Cardiac muscle cell (in vitro differentiated cells and primary cell): ENCODE results near the gene SIRPD. TPM values are rescaled to one million over a fixed set of nuclear protein-coding genes. Genes with fewer than 3 reads are reported as not detected.

Source experiments
- DNase-seq, 2 donors: peaks; one replicate each; pipeline versions ENCODE4 v3.0.0 to v3.0.0-alpha.2; 2010 to 2017; ENCODE audit warnings: low read depth in 1 of 2, low spot score in 1 of 2
- H3K27ac ChIP-seq: fragments of 200-600 bp; sonication (generic); 2 replicates; pipeline ENCODE4 v1.5.1; 2016
- H3K27me3 ChIP-seq: fragments of 200-600 bp; sonication (generic); 2 replicates; pipeline ENCODE4 v1.6.0; 2016; ENCODE audit warnings: control low read depth
- H3K36me3 ChIP-seq: fragments of 200-600 bp; sonication (generic); 2 replicates; pipeline ENCODE4 v1.5.1; 2016; ENCODE audit warnings: control low read depth
- H3K4me1 ChIP-seq: fragments of 200-600 bp; sonication (generic); 2 replicates; pipeline ENCODE4 v1.8.1; 2017; ENCODE audit warnings: low read depth, mild to moderate bottlenecking, mixed run types
- H3K4me3 ChIP-seq: fragments of 200-600 bp; sonication (generic); 2 replicates; pipeline ENCODE4 v1.5.1; 2016; ENCODE audit warnings: mild to moderate bottlenecking
- H3K9me3 ChIP-seq: fragments of 200-600 bp; sonication (generic); 2 replicates; pipeline ENCODE4 v1.5.1; 2017; ENCODE audit warnings: low read depth, mild to moderate bottlenecking, control low read depth
- polyA plus RNA-seq: library from polyadenylated mRNA; unstranded; fragments of >200 nt; fragmentation: Nextera tagmentation; extraction: Ambion mirVana; gene quantifications from 2 replicates; pipeline ENCODE4 v1.2.1, GENCODE V29; 2016
- total RNA-seq: library from RNA; depleted of rRNA; stranded (reverse); fragments of >200 nt; gene quantifications from 2 replicates; pipeline ENCODE4 v1.2.3, GENCODE V29; 2016
- TF ChIP-seq, protein P1 (sequence below): IDR thresholded peaks from 2 replicates; pipeline ENCODE4 v1.5.1; 2012; ENCODE audit warnings: low read depth, mild to moderate bottlenecking, low read length

Gene SIRPD
- total and polyA plus RNA-seq, 2 experiments from 2014 or later, result not detected

DNA sequence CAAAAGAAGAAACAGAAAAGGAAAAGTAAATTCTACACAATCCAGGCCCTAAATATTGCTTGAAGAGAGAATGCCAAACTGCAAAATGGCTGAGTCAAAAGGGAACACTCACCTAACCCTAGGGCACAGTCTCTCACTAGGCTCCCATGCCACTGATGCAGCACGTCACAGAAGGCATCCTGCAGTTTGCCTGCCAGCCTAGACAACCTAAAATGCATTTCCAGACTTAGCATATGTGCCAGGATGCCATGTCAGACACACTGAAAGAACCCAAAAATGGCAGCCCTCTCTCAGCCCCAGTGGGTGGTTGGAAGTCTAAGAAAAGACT lies 10.6 kb upstream of the SIRPD start:
- no peak overlapping the region for H3K27ac ChIP-seq
- TF ChIP-seq, protein P1, sequence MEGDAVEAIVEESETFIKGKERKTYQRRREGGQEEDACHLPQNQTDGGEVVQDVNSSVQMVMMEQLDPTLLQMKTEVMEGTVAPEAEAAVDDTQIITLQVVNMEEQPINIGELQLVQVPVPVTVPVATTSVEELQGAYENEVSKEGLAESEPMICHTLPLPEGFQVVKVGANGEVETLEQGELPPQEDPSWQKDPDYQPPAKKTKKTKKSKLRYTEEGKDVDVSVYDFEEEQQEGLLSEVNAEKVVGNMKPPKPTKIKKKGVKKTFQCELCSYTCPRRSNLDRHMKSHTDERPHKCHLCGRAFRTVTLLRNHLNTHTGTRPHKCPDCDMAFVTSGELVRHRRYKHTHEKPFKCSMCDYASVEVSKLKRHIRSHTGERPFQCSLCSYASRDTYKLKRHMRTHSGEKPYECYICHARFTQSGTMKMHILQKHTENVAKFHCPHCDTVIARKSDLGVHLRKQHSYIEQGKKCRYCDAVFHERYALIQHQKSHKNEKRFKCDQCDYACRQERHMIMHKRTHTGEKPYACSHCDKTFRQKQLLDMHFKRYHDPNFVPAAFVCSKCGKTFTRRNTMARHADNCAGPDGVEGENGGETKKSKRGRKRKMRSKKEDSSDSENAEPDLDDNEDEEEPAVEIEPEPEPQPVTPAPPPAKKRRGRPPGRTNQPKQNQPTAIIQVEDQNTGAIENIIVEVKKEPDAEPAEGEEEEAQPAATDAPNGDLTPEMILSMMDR, result no peak

DNA sequence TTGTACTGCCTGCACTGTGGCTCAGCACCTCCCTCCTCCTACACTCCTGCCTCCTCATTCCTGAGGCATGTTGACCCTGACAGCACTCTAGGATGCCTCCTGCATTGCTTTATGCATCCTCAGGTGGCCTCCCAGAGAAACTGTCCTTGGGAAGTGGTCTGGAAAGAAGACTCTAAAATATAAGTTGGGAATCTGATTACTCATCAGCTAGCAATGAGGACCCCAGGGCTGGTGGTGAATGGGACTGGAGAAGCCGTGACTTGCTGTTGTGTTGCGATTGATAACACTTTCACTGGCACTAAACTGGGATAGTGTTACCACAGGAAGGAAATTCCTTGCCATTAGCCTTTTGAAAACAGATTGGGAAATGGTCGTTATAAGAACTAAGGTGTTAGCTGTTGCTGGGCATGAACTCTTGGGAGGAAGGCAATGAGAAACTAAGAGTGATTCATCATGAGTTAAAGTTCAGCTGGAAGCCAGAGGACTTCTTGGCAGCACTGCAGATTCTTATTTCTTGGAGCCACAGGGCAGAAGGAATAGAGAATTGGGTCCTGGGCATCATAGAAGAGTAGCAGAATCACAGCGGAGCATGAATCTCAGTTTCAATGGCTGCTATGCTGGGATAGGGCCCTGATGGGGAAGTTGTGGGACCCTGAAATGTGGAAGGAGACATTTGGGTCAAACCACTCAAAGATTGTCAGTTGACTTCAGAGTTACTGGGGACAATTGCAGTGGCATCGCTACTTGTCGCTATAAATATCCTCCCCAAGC lies 10.1 kb upstream of the SIRPD start:
- Histone ChIP-seq H3K36me3 (no peaks in the 10 kb centered on the region), H3K4me3 (no peak overlapping the region), H3K9me3 (no peaks in the 10 kb centered on the region), H3K4me1 (no peaks in the 10 kb centered on the region), H3K27ac (no peak overlapping the region), H3K27me3 (no peaks in the 10 kb centered on the region)
- TF ChIP-seq, protein P1, result no peak
- peak in 1 of 2 donors; percentile 33 for DNase-seq

More for the DNA sequence above, 10.6 kb upstream of the SIRPD start:
- H3K36me3 ChIP-seq, result no peaks in the 10 kb centered on the region
- H3K9me3 ChIP-seq, result no peaks in the 10 kb centered on the region
- H3K4me1 ChIP-seq, result no peaks in the 10 kb centered on the region
- H3K4me3 ChIP-seq, result no peak overlapping the region
- no peak for DNase-seq
- H3K27me3 ChIP-seq, result no peaks in the 10 kb centered on the region

DNA sequence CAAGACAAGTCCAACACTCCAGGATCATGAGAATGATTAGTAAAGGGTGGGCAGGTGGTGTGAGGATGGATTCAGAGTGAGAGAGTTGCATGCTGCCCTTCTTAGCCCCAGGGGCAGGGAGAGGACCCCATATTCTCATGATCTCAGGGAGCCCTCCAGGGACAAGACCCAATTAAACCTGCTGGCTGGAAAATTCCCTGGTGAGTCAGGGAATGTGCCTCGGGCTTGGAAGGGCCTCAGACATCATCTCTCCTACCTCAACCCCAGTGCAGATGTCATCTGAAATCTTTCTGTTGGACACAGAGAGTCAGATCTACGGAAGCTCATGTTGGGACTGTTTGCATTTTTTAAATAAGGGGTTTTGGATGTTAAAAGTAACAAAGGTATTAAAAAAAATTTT lies 9.2 kb upstream of the SIRPD start:
- DNase-seq, result no peak
- TF ChIP-seq, protein P1, result no peak

DNA sequence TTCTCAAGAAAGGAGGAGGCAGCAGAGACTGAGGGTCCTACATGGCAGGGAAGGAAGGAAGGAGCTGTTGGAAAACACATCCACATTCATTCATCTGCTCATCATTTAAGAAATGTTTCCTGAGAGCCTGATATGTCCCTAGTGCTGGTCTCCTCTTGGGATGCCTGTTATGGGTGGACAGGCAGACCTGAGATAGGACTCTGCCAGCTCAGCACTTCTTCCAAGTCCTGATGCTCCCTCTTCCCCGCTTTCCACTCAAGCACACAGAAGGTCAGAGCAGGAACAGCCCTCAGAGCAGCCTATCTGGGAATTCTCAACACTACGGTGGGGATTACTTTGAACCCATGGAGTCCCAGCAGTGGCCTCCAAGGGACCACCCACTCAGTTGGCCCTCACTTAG lies 8.0 kb upstream of the SIRPD start:
- H3K9me3 ChIP-seq, result no peaks in the 10 kb centered on the region
- H3K27ac ChIP-seq, result no peak overlapping the region
- TF ChIP-seq, protein P1, result no peak
- no peak for DNase-seq
- H3K4me3 ChIP-seq, result no peak overlapping the region
- no peaks in the 10 kb centered on the region for H3K4me1 ChIP-seq
- no peaks in the 10 kb centered on the region for H3K27me3 ChIP-seq
- H3K36me3 ChIP-seq, result no peaks in the 10 kb centered on the region

More for the DNA sequence above, 9.2 kb upstream of the SIRPD start:
- Histone ChIP-seq H3K36me3 (no peaks in the 10 kb centered on the region), H3K27me3 (no peaks in the 10 kb centered on the region), H3K9me3 (no peaks in the 10 kb centered on the region), H3K4me3 (no peak overlapping the region), H3K4me1 (no peaks in the 10 kb centered on the region), H3K27ac (no peak overlapping the region)

DNA sequence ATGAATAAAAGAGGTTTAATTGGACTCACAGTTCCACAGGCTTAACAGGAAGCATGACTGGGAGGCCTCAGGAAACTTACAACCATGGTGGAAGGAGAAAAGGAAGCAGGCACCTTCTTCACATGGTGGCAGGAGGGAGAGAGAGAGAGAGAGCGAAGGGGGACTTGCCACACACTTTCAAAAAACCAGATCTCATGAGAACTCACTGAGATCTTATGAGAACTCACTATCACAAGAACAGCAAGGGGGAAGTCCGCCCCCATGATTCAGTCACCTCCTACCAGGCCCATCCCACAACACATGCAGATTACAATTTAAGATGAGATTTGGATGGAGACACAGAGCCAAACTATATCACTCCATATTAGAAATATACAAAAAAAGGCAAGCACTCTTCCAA lies 6.1 kb upstream of the SIRPD start:
- H3K36me3 ChIP-seq, result no peaks in the 10 kb centered on the region
- H3K27ac ChIP-seq, result no peak overlapping the region
- DNase-seq, result no peak

More for the DNA sequence above, 6.1 kb upstream of the SIRPD start:
- H3K9me3 ChIP-seq, result no peaks in the 10 kb centered on the region
- no peaks in the 10 kb centered on the region for H3K27me3 ChIP-seq
- H3K4me3 ChIP-seq, result no peak overlapping the region
- TF ChIP-seq, protein P1, result no peak
- H3K4me1 ChIP-seq, result no peaks in the 10 kb centered on the region
